Loucy (cell line): Measurements from ENCODE around the gene P2RX1.

Source experiments
- CTCF ChIP-seq: fragments of 200-600 bp; sonication (generic); conservative IDR thresholded peaks from 2 replicates; pipeline ENCODE4 v1.5.1; 2014; ENCODE audit warnings: mild to moderate bottlenecking, antibody characterized with exemption, low read length
- EZH2phosphoT487 ChIP-seq: fragments of 200-600 bp; IDR thresholded peaks from 2 replicates; pipeline ENCODE4 v1.6.1; 2018; ENCODE audit warnings: antibody characterized with exemption, mild to moderate bottlenecking, moderate library complexity, borderline replicate concordance

GRCh38 chr17:3907483-3908216 lies 8.6 kb downstream of the P2RX1 start:
- peak; percentile 50; the same call in 1 of the 2 replicates for TF ChIP-seq CTCF
- TF ChIP-seq EZH2phosphoT487, result no peak
